ENCODE measurements around the gene C6orf89. TPM values are rescaled to one million over a fixed set of nuclear protein-coding genes. Genes with fewer than 3 reads are reported as not detected.

C6orf89 gene
- total and polyA plus RNA-seq, 4 donors: 22.9 to 59.5 (median 39.4) TPM

DNA sequence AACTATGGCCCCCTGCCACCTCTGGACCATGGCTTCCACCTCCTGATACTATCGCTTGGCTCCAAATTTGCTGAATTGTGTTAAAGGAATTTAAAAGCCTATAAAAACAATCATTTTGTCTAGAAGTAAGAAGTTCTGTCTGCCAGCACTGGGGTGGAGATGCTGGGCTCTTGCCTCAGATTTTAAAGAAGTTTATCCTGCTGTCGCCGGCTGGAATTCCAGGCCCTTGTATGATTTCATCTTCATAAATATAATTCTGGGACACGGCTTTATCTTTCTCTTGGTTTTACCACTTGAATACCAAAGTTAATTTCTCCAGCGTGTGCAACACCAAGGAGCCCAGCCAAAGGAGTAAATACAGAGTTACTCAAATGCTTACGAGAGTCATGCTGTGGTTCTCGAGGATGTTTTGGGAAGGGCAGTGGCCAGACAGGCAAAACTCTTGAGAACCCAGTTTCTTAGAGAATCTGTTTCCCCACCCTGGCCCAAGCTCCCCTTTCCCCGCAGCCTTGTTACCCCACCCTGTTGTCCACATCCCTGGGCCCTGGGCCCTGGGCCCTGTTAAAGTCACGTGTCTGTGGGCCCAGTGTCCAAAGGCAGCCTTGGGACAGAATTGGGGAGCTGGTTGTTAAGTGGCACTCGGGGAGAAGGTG is 31.9 kb downstream of the C6orf89 start:
- DNase-seq: no peak
- Histone ChIP-seq H3K4me3 (no peak overlapping the region), H3K27ac (ENCODE audit: low read depth in 1 of 2, low read length in 1 of 2) (peak overlapping the region; percentile 70 to 71), H3K36me3 (ENCODE audit: control insufficient read depth in 4 of 4, insufficient read depth in 4 of 4, low read length in 4 of 4) (peaks cover 17 to 29% (median 22%) of the 10 kb centered on the region in 4 donors), H3K9me3 (ENCODE audit: control insufficient read depth in 4 of 4, insufficient read depth in 3 of 4, low read length in 3 of 4) (no peaks in the 10 kb centered on the region), H3K27me3 (ENCODE audit: control insufficient read depth in 3 of 3, insufficient read depth in 3 of 3, low read length in 2 of 3) (no peaks in the 10 kb centered on the region), H3K4me1 (ENCODE audit: control insufficient read depth in 5 of 5, insufficient read depth in 5 of 5, low read length in 5 of 5) (peaks cover 2 to 22% (median 13%) of the 10 kb centered on the region in 5 donors), H3K9ac (ENCODE audit: insufficient read depth in 1 of 2, low read length in 2 of 2) (no peak overlapping the region)
- ATAC-seq (ENCODE audit: insufficient read depth, low FRiP score): peak; percentile 46
- TF ChIP-seq, protein P1, sequence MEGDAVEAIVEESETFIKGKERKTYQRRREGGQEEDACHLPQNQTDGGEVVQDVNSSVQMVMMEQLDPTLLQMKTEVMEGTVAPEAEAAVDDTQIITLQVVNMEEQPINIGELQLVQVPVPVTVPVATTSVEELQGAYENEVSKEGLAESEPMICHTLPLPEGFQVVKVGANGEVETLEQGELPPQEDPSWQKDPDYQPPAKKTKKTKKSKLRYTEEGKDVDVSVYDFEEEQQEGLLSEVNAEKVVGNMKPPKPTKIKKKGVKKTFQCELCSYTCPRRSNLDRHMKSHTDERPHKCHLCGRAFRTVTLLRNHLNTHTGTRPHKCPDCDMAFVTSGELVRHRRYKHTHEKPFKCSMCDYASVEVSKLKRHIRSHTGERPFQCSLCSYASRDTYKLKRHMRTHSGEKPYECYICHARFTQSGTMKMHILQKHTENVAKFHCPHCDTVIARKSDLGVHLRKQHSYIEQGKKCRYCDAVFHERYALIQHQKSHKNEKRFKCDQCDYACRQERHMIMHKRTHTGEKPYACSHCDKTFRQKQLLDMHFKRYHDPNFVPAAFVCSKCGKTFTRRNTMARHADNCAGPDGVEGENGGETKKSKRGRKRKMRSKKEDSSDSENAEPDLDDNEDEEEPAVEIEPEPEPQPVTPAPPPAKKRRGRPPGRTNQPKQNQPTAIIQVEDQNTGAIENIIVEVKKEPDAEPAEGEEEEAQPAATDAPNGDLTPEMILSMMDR (IDR thresholded peaks at IDR 0.05; ENCODE audit: control extremely low read depth, extremely low read depth): no peak
- 68 to 81% methylated on average over 10 of the region's 10 CpGs for WGBS, 2 donors

DNA sequence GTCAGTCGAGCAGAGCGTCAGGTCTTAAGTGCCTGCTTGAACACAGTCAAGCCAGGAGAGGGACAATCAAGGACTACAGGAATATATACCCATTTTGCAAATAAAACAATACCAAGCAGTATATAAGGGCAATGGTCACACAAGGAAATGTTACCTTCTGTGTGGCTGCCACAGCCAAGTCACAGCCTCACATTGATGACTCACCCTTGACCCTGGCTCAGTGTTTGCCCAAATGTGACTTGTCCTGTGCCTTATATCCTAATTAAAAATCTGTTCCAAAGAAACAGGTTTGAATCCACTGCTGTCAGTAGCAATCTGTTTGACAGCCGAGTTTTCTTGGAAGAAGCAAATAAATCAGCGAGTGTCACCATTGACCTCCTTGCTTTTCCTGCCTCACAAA is 34.3 kb downstream of the C6orf89 start:
- TF ChIP-seq, protein P1 (IDR thresholded peaks at IDR 0.05; ENCODE audit: control extremely low read depth, extremely low read depth): no peak
- H3K27ac ChIP-seq (ENCODE audit: low read depth in 1 of 2, low read length in 1 of 2): peak overlapping the region in 1 of 2 donors; percentile 1
- peaks cover 2 to 22% (median 13%) of the 10 kb centered on the region in 5 donors for H3K4me1 ChIP-seq (ENCODE audit: control insufficient read depth in 5 of 5, insufficient read depth in 5 of 5, low read length in 5 of 5)
- no peaks in the 10 kb centered on the region for H3K9me3 ChIP-seq (ENCODE audit: control insufficient read depth in 4 of 4, insufficient read depth in 3 of 4, low read length in 3 of 4)
- WGBS, 2 donors: 82 to 91% methylated on average over 4 of the region's 4 CpGs
- no peak overlapping the region for H3K9ac ChIP-seq (ENCODE audit: insufficient read depth in 1 of 2, low read length in 2 of 2)
- H3K27me3 ChIP-seq (ENCODE audit: control insufficient read depth in 3 of 3, insufficient read depth in 3 of 3, low read length in 2 of 3): no peaks in the 10 kb centered on the region
- peaks cover 15 to 26% (median 19%) of the 10 kb centered on the region in 4 donors for H3K36me3 ChIP-seq (ENCODE audit: control insufficient read depth in 4 of 4, insufficient read depth in 4 of 4, low read length in 4 of 4)
- ATAC-seq (ENCODE audit: insufficient read depth, low FRiP score) (no peak), DNase-seq (no peak)
- H3K4me3 ChIP-seq: no peak overlapping the region

GRCh38 chr6:36920546-36920945 is 34.8 kb downstream of the C6orf89 start:
- no peak overlapping the region for H3K4me3 ChIP-seq
- peaks cover 2 to 22% (median 13%) of the 10 kb centered on the region in 5 donors for H3K4me1 ChIP-seq (ENCODE audit: control insufficient read depth in 5 of 5, insufficient read depth in 5 of 5, low read length in 5 of 5)
- no peaks in the 10 kb centered on the region for H3K27me3 ChIP-seq (ENCODE audit: control insufficient read depth in 3 of 3, insufficient read depth in 3 of 3, low read length in 2 of 3)
- ATAC-seq (ENCODE audit: insufficient read depth, low FRiP score) (no peak), DNase-seq (peak in 1 of 3 donors; percentile 60)
- TF ChIP-seq, protein P1 (IDR thresholded peaks at IDR 0.05; ENCODE audit: control extremely low read depth, extremely low read depth): no peak
- WGBS, 2 donors: 55 to 58% methylated on average over 5 of the region's 5 CpGs
- peaks cover 11 to 23% (median 18%) of the 10 kb centered on the region in 4 donors for H3K36me3 ChIP-seq (ENCODE audit: control insufficient read depth in 4 of 4, insufficient read depth in 4 of 4, low read length in 4 of 4)
- H3K9me3 ChIP-seq (ENCODE audit: control insufficient read depth in 4 of 4, insufficient read depth in 3 of 4, low read length in 3 of 4): no peaks in the 10 kb centered on the region
- H3K9ac ChIP-seq (ENCODE audit: insufficient read depth in 1 of 2, low read length in 2 of 2): no peak overlapping the region
- H3K27ac ChIP-seq (ENCODE audit: low read depth in 1 of 2, low read length in 1 of 2): no peak overlapping the region
